ENCODE measurements around the gene CLEC2D.

GRCh38 chr12:9648701-9649531 lies 20.6 kb upstream of the CLEC2D start:
- TF ChIP-seq CTCF (IDR thresholded peaks at IDR 0.05) (no peak), POLR2A (IDR thresholded peaks at IDR 0.05; ENCODE audit: low read depth) (no peak), EP300 (IDR thresholded peaks at IDR 0.05) (no peak)

Data from esophagus muscularis mucosa (tissue), 4 donors.